Gastrocnemius medialis (tissue), 4 donors: ENCODE results near the gene TPSG1.
"Not testable (repeated sequence)": the region's sequence is repeated elsewhere in the genome, so short reads cannot be mapped to it uniquely, and the experiment has no call there.

Experiments
- POLR2A ChIP-seq, 2 donors: fragments of 450-650 bp; IDR thresholded peaks; one replicate each; pipeline ENCODE4 v1.6.1; 2017; ENCODE audit warnings: antibody characterized with exemption in 2 of 2, mild to moderate bottlenecking in 2 of 2, moderate library complexity in 2 of 2
- TF ChIP-seq, protein P1 (sequence below), 5 experiments: fragments of 450-650 bp in 3 of 5; fragments of 200-600 bp in 2 of 5; sonication (generic) in 2 of 5; IDR thresholded peaks in 4 of 5; conservative IDR thresholded peaks in 1 of 5; 1 replicate in 4 of 5; 2 replicates in 1 of 5; pipeline ENCODE4 v1.5.1; 2016 to 2019; ENCODE audit warnings: antibody characterized with exemption in 5 of 5, mild to moderate bottlenecking in 3 of 5, moderate library complexity in 3 of 5

DNA sequence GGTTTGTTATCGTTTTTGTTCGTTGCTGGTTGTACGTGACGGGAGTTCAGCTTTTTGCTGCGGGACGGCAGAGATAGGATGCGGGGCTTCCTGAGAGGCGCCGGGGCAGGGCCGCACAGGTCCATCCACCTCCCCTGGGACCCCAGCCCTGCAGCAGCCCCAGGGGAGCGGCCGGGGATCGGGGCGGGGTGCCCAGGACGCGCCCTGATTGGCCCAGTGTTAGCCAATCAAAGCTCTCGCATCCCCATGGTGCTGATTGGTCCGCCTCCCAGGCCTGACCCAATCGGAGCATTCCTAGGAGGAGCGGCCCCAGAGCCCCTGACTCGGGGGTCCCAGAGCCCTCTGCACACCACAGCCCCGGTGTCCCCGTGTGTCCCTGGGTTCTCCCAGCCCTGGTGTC is 13.8 kb upstream of the TPSG1 start:
- TF ChIP-seq POLR2A (IDR thresholded peaks at IDR 0.05): not testable (repeated sequence)
- TF ChIP-seq, protein P1, sequence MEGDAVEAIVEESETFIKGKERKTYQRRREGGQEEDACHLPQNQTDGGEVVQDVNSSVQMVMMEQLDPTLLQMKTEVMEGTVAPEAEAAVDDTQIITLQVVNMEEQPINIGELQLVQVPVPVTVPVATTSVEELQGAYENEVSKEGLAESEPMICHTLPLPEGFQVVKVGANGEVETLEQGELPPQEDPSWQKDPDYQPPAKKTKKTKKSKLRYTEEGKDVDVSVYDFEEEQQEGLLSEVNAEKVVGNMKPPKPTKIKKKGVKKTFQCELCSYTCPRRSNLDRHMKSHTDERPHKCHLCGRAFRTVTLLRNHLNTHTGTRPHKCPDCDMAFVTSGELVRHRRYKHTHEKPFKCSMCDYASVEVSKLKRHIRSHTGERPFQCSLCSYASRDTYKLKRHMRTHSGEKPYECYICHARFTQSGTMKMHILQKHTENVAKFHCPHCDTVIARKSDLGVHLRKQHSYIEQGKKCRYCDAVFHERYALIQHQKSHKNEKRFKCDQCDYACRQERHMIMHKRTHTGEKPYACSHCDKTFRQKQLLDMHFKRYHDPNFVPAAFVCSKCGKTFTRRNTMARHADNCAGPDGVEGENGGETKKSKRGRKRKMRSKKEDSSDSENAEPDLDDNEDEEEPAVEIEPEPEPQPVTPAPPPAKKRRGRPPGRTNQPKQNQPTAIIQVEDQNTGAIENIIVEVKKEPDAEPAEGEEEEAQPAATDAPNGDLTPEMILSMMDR (IDR thresholded peaks at IDR 0.05 in 4 of 5, conservative IDR thresholded peaks at IDR 0.05 in 1 of 5): not testable (repeated sequence)
